ENCODE results near the gene SMDT1.

DNA sequence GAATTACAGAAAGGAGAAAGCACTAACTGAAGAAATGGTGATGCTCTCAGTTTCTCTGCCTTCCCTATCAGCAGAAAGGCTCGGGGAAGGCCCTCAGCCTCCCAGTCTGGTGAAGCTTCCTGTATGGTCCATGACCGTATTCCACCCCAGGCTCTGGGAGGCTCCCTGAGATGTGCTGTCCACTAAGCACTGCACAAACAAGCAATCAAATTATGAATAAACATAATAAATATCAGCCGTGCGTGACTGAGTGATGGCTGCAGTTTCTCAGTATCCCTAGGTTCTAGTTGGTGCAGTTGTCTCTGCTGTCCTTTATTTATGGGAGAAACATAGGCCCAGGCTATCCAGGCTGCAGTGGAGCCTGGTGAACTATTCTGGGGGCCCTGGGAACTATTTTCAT, 3.6 kb downstream of the SMDT1 start:
- TF ChIP-seq POLR2A (IDR thresholded peaks at IDR 0.05; ENCODE audit: low read depth, low read length) (no peak), BHLHE40 (IDR thresholded peaks at IDR 0.05; ENCODE audit: low read depth, low read length) (no peak), SMC3 (IDR thresholded peaks at IDR 0.05; ENCODE audit: low read depth, low read length) (no peak), CEBPB (IDR thresholded peaks at IDR 0.05; ENCODE audit: low read depth, low read length) (no peak), MXI1 (IDR thresholded peaks at IDR 0.05; ENCODE audit: borderline replicate concordance, low read depth, low read length) (no peak), RAD21 (IDR thresholded peaks at IDR 0.05; ENCODE audit: low read length) (no peak), FOS (IDR thresholded peaks at IDR 0.05; ENCODE audit: low read depth, low read length) (no peak), RFX5 (IDR thresholded peaks at IDR 0.05; ENCODE audit: low read depth, low read length) (no peak)
- TF ChIP-seq, protein P1, sequence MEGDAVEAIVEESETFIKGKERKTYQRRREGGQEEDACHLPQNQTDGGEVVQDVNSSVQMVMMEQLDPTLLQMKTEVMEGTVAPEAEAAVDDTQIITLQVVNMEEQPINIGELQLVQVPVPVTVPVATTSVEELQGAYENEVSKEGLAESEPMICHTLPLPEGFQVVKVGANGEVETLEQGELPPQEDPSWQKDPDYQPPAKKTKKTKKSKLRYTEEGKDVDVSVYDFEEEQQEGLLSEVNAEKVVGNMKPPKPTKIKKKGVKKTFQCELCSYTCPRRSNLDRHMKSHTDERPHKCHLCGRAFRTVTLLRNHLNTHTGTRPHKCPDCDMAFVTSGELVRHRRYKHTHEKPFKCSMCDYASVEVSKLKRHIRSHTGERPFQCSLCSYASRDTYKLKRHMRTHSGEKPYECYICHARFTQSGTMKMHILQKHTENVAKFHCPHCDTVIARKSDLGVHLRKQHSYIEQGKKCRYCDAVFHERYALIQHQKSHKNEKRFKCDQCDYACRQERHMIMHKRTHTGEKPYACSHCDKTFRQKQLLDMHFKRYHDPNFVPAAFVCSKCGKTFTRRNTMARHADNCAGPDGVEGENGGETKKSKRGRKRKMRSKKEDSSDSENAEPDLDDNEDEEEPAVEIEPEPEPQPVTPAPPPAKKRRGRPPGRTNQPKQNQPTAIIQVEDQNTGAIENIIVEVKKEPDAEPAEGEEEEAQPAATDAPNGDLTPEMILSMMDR (conservative IDR thresholded peaks at IDR 0.05; ENCODE audit: low read depth, low read length): no peak
- TF ChIP-seq, protein P2, sequence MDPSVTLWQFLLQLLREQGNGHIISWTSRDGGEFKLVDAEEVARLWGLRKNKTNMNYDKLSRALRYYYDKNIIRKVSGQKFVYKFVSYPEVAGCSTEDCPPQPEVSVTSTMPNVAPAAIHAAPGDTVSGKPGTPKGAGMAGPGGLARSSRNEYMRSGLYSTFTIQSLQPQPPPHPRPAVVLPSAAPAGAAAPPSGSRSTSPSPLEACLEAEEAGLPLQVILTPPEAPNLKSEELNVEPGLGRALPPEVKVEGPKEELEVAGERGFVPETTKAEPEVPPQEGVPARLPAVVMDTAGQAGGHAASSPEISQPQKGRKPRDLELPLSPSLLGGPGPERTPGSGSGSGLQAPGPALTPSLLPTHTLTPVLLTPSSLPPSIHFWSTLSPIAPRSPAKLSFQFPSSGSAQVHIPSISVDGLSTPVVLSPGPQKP (IDR thresholded peaks at IDR 0.05; ENCODE audit: borderline replicate concordance, low read depth, low read length): no peak
